Jurkat, Clone E6-1 (cell line): ENCODE measurements around the gene GSTM2.
A peak's percentile ranks its signal among the peaks of the same experiment; 100 is the strongest.
"Not testable (repeated sequence)": the region's sequence is repeated elsewhere in the genome, so short reads cannot be mapped to it uniquely, and the experiment has no call there.

Experiments
- DNase-seq: peaks from one replicate; pipeline ENCODE4 v3.0.0-alpha.2; 2011; ENCODE audit warnings: low read depth, low spot score
- H3K4me3 ChIP-seq: 2 replicates; pipeline ENCODE4 v1.5.1; 2011; ENCODE audit warnings: mild to moderate bottlenecking, low read length, control low read depth, moderate library complexity

The GSTM2 gene

DNA sequence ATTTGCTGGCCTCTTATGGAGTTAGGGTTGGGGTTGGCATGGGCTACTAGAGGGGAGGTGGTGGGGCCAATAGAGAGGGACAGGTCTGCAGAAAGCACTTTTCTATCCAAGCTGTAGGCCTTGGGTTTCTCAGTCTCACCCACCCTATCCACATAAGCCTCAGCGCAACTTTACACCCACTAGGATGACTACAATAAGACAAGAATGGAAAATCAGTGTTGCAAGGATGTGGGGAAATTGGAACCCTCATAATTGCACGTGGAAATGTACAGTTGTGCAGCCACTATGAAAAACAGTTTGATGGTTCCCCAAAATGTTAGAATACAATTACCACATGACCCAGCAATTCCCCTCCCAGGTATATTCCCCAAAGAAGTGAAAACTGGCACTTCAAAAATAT lies 26.0 kb upstream of the GSTM2 start:
- no peak for DNase-seq
- no peak overlapping the region for H3K4me3 ChIP-seq

DNA sequence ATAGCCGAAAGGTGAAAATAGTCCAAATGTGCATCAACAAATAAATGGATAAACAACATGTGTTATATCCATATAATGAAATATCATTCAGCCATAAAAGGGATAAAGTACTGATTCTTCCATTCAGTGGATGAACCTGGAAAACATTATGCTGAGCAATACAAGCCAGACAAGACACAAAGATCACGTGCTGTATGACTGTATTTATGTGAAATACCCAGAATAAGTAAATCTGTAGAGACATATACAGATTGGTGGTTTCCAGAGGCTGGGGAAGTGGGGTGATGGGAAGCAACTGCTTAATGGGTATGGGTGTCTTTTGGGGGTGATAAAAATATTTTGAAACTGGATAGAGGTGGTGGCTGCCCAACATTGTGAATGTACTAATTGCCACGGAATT lies 25.2 kb upstream of the GSTM2 start:
- DNase-seq, result no peak

DNA sequence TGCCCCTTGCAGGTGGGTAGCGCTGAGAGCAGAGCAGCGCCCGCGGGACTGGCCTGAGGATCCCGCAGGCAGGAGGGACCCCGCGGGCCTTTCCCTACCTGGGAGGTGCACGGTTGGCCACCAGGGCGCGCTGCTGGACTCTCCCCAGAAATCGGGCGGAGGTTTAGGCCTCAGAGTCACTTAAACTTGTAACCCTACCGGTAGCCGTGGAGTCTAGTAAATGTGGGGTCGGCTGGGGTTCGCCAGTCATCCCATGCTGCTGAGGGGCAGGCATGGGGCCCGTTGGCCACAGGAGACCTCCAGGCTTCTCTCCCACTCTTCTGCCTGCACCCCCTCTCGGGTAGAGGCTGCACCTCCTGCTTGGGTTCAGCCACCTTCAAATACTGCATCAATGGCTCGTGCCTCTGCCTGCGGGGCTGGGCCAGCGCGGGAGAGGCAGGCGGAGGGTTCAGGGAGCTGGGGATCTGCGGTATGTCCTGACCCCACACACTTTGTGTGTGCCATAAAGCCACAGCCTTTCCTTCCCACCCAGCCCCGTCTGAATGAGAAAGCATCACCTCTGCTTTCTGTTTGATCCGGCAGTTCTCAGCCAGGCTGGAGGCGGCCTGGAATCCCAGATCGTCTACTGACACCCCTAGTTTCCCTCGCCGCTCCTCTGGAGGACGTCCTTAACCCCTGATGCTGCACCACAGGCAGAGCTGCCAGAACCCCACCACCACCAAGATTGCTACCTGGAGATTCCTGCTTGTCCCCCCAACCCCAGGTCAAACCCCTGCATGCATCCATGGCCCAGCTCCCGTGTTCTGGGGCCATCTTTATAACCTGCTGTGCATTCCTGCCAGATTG lies 24.2 kb upstream of the GSTM2 start:
- H3K4me3 ChIP-seq, result no peak overlapping the region
- peak; percentile 66 for DNase-seq

More for the DNA sequence above, 25.2 kb upstream of the GSTM2 start:
- no peak overlapping the region for H3K4me3 ChIP-seq

DNA sequence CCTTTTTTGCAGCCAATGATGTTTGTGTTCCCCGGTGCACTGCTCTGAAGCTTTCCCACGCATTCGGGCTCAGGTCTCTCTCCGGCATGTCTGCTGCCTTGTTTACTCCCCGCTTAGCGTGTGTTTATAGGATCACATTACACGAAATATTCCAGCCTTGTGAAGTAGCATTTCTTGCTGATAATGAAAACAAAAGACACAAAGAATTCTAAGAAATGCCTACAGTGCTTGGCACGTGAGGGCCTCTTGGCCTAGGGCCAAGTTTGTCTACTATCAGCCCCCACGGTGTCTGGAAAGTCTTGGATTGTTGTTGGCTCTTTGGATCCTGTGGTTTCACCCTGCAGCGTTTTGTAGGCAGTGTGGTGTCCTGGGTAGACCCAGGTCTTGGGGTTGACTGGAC lies 23.2 kb upstream of the GSTM2 start:
- H3K4me3 ChIP-seq, result no peak overlapping the region
- DNase-seq, result no peak

DNA sequence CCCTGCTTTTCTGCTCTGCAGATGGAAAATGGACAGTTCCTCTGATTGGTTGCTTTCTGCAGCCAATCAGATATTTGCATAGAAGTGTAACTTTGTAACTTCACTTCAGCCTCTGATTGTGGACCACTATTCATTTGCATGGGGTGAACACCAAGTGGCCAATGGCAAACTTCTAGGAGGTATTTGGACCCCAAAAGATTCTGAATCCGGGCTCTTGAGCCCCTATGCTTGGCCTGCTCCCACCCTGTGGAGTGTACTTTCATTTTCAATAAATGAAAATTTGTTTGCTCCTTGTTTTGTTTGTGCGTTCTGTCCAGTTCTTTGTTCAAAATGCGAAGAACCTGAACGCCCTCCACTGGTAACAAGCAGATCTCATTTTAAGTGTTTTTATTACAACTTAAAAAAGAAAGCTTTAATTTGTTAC lies 18.4 kb upstream of the GSTM2 start:
- DNase-seq, result peak; percentile 46
- H3K4me3 ChIP-seq, result peak overlapping the region; percentile 25; the same call in 1 of the 2 replicates

DNA sequence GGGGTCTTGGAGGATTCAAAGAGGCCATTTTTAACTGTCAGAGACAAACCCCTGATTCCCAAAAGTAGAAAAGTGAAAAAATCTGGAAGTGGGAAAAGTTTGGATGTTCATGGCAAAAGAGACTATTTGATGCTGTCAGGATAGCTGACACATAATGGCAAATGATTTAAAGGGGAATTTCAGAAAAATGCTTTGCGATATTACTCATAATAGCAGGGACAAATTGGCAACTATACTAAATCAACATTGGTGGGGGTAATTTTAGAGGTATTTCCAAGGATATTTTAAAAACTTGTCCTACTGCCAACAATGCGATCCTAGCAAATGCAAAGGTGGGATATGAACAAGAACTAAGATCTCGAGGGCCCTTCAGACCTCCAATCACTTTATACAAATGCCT lies 17.2 kb upstream of the GSTM2 start:
- no peak for DNase-seq
- H3K4me3 ChIP-seq, result no peak overlapping the region

DNA sequence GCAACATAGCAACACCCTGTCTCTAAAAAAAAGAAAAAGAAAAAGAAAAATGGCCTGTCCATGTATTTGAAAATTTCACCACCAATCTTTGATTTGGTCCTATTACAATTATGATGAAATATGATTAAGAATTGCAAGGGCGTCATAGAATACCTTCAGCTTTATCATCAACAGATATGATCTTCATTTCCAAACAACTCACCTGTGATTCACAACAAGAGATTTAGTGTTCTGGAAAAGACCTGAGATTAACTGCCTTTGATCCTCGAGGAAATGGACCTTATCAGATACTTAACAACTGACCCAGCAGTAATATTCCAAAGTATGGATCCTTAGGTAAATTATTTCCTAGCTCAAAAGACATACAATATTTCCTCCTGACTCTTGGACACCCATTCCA lies 15.5 kb upstream of the GSTM2 start:
- no peak for DNase-seq
- H3K4me3 ChIP-seq, result no peak overlapping the region

DNA sequence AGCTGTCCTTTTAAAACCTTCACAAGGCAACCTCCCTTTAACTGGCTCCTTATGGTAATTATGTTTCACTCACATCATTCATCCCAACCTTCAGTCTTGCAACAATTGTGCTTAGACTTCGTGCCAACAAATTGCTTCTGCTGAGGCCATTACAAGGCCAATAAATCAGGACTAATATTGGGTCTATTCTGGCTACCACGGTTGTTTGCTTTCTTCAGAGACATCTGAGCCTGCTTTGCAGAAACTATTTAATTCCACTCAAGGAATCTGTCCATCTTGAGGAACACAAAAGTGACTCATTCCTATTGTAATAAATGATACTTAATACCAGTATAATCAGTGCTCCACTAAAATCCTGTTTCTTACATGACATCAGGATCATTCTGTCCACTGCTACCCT lies 14.6 kb upstream of the GSTM2 start:
- DNase-seq, result no peak
- no peak overlapping the region for H3K4me3 ChIP-seq

DNA sequence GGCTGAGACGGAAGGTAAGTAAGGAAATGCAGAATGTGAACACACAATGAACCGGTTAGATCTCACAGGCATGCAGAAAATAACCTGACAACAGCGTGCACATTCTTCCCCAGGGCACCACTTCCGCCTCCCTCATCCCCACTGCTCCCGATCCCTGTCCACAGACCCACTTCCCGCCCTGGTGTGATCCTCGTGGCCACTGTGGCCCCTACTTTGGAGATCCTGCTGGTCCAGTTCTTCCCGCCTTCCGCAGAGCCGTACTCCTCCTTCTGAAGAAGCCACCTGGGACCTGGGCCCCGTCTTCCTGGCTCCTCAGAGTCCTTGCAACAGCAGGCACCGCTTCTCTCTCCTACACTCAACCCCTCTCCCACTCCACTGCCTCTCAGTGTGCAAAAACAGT lies 13.3 kb upstream of the GSTM2 start:
- no peak for DNase-seq

DNA sequence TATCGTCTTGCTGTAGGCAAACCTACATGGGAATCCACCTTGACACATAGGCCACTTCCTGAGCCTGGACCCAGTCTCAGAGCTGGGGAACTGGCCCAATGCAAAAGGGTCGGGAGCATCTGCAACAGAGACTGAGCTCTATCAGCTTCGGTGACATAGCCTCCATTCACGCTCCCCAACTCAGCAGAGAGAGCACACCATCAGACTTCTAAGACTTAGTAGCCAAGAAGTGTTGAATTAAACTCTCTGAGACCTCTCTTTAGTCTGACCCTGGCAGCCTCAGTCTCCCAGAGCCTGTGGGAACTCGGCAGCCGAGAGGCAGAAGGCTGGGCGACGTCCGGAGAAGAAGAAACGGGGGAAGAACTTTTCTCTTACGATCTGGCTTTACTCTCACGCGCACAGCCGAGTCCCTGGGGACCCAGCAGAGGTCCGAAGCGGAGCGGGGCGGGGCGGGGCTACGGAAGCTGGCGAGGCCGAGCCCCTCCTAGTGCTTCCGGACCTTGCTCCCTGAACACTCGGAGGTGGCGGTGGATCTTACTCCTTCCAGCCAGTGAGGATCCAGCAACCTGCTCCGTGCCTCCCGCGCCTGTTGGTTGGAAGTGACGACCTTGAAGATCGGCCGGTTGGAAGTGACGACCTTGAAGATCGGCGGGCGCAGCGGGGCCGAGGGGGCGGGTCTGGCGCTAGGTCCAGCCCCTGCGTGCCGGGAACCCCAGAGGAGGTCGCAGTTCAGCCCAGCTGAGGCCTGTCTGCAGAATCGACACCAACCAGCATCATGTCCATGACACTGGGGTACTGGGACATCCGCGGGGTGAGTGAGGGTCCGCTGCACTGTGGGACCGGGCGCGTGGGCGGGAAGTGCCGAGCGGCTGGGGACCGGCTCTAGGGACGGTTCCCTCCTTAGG lies 12.0 kb upstream of the GSTM2 start, which contains the start of gene GSTM4:
Gene GSTM4, plus strand, starts transcription at position 485 of the 905 bp plus-strand sequence. Its CDS starts 291 bp downstream, at position 776.
- peak within 1 kb of the TSS; percentile 82 for H3K4me3 ChIP-seq
- DNase-seq, result peak; percentile 42

More for the DNA sequence above, 13.3 kb upstream of the GSTM2 start:
- no peak overlapping the region for H3K4me3 ChIP-seq

DNA sequence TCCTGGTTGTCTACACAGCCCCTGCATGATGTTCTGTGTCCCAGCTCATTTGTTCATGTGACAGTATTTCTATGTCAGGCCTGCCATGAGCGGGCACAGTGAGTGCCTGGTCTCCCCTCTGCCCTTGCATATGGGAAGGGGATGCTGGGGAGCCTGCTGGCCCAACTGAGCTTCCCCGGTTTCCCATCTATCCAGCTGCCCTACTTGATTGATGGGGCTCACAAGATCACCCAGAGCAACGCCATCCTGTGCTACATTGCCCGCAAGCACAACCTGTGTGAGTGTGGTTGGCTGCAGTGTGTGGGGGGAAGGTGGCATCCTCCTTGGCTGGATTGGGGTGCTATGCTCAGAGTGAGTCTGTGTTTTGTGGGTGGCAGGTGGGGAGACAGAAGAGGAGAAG lies 10.5 kb upstream of the GSTM2 start:
- H3K4me3 ChIP-seq, result no peak overlapping the region
- no peak for DNase-seq

DNA sequence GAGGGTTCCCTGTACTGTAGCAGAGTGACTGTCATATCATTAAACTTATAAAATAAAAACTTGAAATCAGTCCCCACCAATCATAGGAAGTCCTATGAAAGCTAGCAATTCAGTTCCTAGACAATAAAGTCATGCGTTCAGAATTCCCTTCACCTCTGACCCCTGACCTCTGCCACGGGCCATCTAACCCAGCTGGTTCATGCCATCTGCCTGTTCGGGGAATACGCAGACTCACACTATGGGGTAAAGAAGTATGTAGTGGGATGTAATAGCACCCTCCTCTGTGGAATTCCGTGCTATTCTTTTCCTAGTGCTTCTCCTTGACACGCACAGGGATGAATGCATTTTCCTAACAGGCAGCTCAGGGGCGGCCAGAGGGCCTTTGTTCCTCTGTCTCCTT lies 9.9 kb upstream of the GSTM2 start:
- H3K4me3 ChIP-seq, result no peak overlapping the region
- no peak for DNase-seq

DNA sequence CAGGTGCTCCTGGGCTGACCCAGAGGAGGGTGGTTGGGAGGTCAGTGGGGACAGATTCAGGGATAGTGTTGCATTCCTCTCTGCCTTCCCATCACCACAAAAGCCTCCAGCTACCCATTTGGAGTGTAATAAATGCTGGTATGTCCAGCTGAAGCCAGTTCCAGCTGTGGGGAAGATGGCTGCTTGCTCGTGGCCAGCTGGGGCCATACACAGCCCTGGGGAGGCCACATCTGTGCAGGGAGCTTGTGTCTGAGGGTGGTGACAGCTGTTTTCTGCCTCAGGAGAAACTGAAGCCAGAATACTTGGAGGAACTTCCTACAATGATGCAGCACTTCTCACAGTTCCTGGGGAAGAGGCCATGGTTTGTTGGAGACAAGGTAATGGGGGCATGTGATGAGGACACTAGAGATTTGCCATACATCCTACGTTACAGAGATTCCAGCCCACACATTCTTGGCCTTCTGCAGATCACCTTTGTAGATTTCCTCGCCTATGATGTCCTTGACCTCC lies 9.3 kb upstream of the GSTM2 start:
- no peak for DNase-seq
- no peak overlapping the region for H3K4me3 ChIP-seq

DNA sequence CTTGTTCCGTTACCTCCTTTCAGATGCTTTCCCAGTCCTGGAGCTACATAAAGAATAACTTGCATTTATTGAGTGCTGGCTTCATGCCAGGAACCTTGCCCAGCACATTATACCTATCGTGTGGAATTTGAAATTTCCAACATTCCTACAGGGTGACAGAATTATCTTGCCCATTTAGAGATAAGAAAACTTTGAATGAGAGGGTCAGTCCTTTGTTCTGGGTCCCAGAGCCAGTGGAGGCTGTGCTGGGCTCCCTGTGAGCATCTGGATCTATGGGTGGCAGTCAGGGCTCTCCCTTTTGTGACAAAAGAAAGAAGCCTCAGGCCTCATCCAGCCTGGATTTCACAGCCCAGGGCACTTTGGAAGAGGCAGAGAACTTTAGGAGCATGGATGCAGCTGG lies 8.7 kb upstream of the GSTM2 start:
- DNase-seq, result no peak
- no peak overlapping the region for H3K4me3 ChIP-seq

DNA sequence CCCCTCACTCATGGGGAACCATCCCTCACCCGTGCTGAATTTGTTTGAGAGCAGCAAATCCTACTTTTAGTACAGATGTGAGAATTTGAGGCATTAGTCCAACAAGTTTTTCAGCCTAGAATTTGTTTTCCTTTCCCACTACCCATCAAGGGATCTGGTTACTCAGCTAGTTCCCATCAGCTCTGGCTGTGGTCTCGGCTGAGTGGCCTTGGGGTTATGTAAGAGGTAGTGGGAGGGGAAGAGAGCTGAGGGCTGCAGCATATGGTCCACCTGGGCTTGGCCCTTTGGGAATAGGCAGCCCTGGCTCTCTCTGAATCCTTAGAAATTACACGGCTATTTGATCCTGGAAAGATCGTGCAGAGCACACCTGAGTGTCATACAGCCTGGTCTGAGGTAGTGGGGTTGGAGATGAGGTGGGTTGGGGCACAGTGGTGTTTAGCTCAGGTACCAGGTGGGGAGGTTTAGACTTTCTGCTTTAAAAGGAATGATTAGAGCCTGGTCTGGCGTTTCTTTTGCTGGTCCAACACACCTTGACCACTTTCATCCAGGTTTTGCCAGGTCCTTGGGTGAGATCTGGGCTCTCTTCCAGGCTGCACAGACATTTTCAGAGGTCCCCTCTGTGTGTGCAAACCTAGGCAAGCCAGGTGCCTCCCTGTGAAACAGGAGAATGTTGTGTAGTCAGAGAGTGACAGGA lies 7.7 kb upstream of the GSTM2 start:
- no peak for DNase-seq
- no peak overlapping the region for H3K4me3 ChIP-seq

DNA sequence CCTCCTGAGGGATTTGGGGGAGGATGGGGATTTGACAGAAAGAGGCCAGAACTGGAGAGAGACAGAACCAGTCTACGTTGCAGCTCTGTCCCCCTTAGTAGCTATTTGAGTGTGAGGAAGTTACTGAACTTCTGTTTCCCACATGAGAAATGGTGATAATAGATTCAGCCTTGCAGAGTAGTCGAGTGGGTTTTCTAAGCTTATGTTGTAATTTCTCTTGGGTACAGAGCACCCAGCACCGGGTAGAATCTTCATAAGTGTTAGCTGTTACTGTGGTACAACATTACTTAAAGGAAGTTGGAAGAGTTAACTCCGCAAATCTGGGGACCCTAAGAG lies 7.2 kb upstream of the GSTM2 start:
- H3K4me3 ChIP-seq, DNase-seq: not testable (repeated sequence)

DNA sequence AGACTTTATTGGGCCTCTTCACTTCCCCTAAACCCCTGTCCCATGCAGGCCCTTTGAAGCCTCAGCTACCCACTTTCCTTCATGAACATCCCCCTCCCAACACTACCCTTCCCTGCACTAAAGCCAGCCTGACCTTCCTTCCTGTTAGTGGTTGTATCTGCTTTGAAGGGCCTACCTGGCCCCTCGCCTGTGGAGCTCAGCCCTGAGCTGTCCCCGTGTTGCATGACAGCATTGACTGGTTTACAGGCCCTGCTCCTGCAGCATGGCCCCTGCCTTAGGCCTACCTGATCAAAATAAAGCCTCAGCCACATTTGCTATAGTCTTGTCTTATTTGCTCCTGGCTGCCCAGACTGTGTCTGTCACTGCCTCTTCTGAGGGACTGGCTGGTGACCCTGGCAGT lies 6.5 kb upstream of the GSTM2 start:
- H3K4me3 ChIP-seq, result no peak overlapping the region
- DNase-seq, result no peak

DNA sequence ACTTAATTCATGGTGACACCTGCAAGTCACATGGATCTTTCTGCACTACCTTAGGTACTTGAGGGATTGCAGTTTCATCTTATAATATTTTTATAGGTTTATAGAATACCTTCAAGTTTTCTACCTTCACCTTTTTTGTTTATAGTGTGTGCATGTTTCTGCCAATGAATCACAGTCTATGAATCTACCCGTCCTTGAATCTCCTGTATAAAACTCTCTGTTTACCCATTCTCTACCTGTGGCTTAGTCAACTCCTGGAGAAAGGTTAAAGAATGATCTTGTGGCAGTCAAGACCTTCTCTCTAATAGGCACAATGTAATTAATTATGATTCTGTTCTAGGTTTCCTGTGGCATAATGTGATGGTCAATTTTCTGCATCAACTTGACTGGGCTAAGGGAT lies 3.2 kb upstream of the GSTM2 start:
- DNase-seq, result no peak
- H3K4me3 ChIP-seq, result no peak overlapping the region

DNA sequence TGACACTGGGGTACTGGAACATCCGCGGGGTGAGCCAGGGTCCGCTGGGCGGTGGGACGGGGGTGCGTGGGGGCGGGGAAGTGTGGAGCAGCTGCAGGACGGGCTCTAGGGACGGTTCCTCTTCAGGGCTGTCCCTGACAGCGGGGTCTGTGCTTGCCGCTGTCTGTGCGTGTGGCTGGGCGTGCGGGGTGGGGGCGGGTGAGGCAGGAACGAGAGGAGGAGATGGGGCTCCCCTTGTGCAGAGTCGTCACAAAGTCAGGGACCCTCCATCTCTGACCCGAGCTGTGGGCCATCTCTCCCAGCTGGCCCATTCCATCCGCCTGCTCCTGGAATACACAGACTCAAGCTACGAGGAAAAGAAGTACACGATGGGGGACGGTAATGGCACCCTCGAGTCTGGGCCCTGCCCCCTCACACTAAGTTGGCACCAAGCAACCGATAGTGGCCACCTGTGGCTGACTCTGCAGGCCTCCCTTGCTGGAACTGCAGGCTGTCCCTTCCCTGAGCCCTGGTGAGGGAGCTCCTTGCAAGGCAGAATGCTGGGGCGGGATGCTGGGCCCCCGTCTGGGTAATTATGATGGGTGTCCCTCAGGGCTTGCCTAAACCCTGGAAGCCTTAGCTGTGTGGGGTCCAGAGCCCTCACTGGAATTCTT lies 392 bp downstream of the GSTM2 start:
- DNase-seq, result no peak
- peak overlapping the region; percentile 13 for H3K4me3 ChIP-seq
